Common myeloid progenitor, CD34-positive (primary cell): ENCODE data around the gene MRPS23.
"Not testable (repeated sequence)": the region's sequence is repeated elsewhere in the genome, so short reads cannot be mapped to it uniquely, and the experiment has no call there.

Experiments used
- CTCF ChIA-PET: fragments of 350-600 bp; sonication (Branson Sonifier 250); formaldehyde crosslinking; loops from one replicate; lab custom pipeline; 2021; ENCODE audit warnings: antibody characterized with exemption; lab: Charles Lee
- POLR2A ChIA-PET: fragments of 350-600 bp; sonication (Branson Sonifier 250); formaldehyde crosslinking; loops from one replicate; lab custom pipeline; 2021; ENCODE audit warnings: antibody characterized with exemption; lab: Charles Lee
- DNase-seq, 3 donors: peaks; one replicate each; pipeline versions ENCODE4 v3.0.0 to v3.0.0-alpha.2; 2013
- H3K27ac ChIP-seq, 2 experiments: 1 replicate in 1 of 2; 2 replicates in 1 of 2; pipeline ENCODE4 v1.7.0; 2013; ENCODE audit warnings: inconsistent platforms in 2 of 2, low read length in 2 of 2, mild to moderate bottlenecking in 2 of 2, low read depth in 1 of 2, moderate library complexity in 1 of 2; ENCODE audit not compliant: severe bottlenecking in 2 of 2, insufficient read depth in 1 of 2, poor library complexity in 1 of 2
- H3K27me3 ChIP-seq, 5 experiments: replicated peaks in 2 of 5; 1 replicate in 3 of 5; 2 replicates in 2 of 5; pipeline versions ENCODE4 v1.6.1 to v1.7.0; 2013; ENCODE audit warnings: low read length in 4 of 5, mild to moderate bottlenecking in 2 of 5, moderate library complexity in 2 of 5, inconsistent platforms in 1 of 5; ENCODE audit not compliant: insufficient read depth in 5 of 5, control insufficient read depth in 4 of 5
- H3K36me3 ChIP-seq, 4 experiments: 1 replicate in 2 of 4; 2 replicates in 2 of 4; pipeline versions ENCODE4 v1.6.1 to v1.7.0; 2013; ENCODE audit warnings: low read length in 3 of 4, control low read depth in 1 of 4, mild to moderate bottlenecking in 1 of 4; ENCODE audit not compliant: control insufficient read depth in 4 of 4, insufficient read depth in 4 of 4
- H3K4me1 ChIP-seq, 4 experiments: 1 replicate in 3 of 4; 2 replicates in 1 of 4; pipeline versions ENCODE4 v1.6.1 to v1.7.1; 2013; ENCODE audit warnings: low read length in 3 of 4, mild to moderate bottlenecking in 3 of 4, control low read depth in 1 of 4, inconsistent platforms in 1 of 4, moderate library complexity in 1 of 4; ENCODE audit not compliant: control insufficient read depth in 4 of 4, insufficient read depth in 4 of 4; ENCODE audit errors: control extremely low read depth in 1 of 4
- H3K4me3 ChIP-seq, 7 experiments: 1 replicate in 4 of 7; 2 replicates in 3 of 7; pipeline versions ENCODE4 v1.5.1 to v1.7.0; 2013; ENCODE audit warnings: mild to moderate bottlenecking in 7 of 7, low read length in 6 of 7, moderate library complexity in 6 of 7, inconsistent platforms in 2 of 7, low read depth in 2 of 7, control low read depth in 1 of 7; ENCODE audit not compliant: insufficient read depth in 4 of 7, control insufficient read depth in 1 of 7; ENCODE audit errors: extremely low read depth in 1 of 7
- H3K9me3 ChIP-seq, 5 experiments: 1 replicate in 4 of 5; 2 replicates in 1 of 5; pipeline versions ENCODE4 v1.6.1 to v1.7.1; 2013; ENCODE audit warnings: low read length in 4 of 5, mild to moderate bottlenecking in 2 of 5, inconsistent platforms in 1 of 5, low read depth in 1 of 5, moderate library complexity in 1 of 5; ENCODE audit not compliant: control insufficient read depth in 4 of 5, insufficient read depth in 2 of 5; ENCODE audit errors: control extremely low read depth in 1 of 5
- WGBS: methylation state at CpG from one replicate; pipeline ENCODE4 v1.1.5; 2013; ENCODE audit not compliant: insufficient coverage; 5-methylcytosine and 5-hydroxymethylcytosine counted together

MRPS23 gene

DNA sequence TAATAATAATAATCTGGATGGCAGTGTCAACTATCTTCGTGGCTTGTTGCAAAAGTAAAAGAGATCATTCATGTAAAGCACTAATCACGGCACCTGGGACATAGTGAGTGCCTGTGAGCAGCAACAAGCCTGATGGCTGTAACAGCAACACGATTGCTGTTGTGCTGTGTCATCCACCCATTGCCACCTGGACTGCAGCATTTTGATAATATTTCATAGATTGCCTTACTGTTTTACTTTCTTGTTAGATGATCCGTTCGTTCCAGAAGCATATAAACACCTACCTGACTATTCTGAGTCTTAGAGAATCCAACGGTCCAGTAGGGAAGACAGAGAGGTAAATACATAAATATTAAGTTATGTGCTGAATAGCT, 3.1 kb upstream of the MRPS23 start:
- no peaks in the 10 kb centered on the region for H3K27me3 ChIP-seq
- no peak for DNase-seq
- no peaks in the 10 kb centered on the region for H3K9me3 ChIP-seq
- CTCF ChIA-PET = interaction anchor here (0.9 to 21.3 kb wide), 6 partner anchors 10 to 143 kb away, joined by 3 to 443 read pairs (median 4); partner anchors contain the start of gene VEZF1
- H3K36me3 ChIP-seq = no peaks in the 10 kb centered on the region
- no peak overlapping the region for H3K27ac ChIP-seq
- WGBS = 100% methylated on average over 1 of the region's 6 CpGs
- H3K4me1 ChIP-seq = peaks cover 14 to 62% (median 46%) of the 10 kb centered on the region in 4 experiments
- H3K4me3 ChIP-seq = no peak overlapping the region
- POLR2A ChIA-PET = no interaction called here

DNA sequence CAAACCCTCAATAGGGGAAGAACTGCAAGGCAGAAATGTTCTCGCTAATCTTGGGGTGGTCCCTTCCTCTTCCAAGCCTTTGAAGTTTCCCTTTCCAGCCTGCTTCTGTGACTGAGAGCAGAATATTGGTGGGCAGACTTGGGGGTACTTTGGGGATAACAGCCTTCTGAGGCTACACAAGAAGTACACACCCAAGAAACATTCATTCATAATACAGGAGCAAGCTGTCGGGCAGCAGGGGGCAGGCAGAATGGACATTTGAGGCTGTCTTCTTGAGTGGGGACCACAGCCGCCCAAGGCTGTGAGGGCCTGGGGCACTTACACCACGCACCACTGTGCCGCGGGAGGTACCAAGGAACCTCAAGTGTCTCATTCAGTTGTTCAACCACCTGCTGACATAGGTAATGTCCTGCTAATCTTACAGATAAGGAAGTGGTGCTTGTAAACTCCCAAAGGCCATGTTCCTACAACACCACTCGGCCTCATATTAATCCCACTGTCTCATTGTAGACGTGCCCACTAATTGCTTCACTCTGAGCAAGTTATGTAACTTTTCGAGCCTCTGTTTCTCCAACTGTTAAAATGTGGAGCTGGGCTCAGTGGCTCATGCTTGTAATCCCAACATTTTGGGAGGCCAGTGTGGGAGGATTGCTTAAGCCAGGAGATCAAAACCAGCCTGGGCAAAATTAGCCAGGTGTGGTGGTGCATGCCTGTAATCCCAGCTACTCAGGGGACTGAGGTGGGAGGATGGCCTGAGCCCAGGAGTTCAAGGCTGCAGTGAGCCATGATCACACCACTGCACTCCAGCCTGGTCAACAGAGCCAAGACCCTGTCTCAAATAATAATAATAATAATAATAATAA, 2.5 kb upstream of the MRPS23 start:
- CTCF ChIA-PET = interaction anchor here (0.7 to 21.3 kb wide), 8 partner anchors 9 to 144 kb away, joined by 3 to 443 read pairs (median 4); partner anchors contain the start of gene VEZF1
- Histone ChIP-seq H3K4me1 (peaks cover 14 to 63% (median 46%) of the 10 kb centered on the region in 4 experiments), H3K27me3 (no peaks in the 10 kb centered on the region), H3K36me3 (no peaks in the 10 kb centered on the region), H3K27ac (peak overlapping the region in 1 of 2 experiments; percentile 47), H3K4me3 (peak overlapping the region in 3 of 7 experiments; percentile 4 to 48 (median 28)), H3K9me3 (no peaks in the 10 kb centered on the region)
- WGBS = 90% methylated on average over 9 of the region's 9 CpGs
- no peak for DNase-seq
- POLR2A ChIA-PET = no interaction called here

DNA sequence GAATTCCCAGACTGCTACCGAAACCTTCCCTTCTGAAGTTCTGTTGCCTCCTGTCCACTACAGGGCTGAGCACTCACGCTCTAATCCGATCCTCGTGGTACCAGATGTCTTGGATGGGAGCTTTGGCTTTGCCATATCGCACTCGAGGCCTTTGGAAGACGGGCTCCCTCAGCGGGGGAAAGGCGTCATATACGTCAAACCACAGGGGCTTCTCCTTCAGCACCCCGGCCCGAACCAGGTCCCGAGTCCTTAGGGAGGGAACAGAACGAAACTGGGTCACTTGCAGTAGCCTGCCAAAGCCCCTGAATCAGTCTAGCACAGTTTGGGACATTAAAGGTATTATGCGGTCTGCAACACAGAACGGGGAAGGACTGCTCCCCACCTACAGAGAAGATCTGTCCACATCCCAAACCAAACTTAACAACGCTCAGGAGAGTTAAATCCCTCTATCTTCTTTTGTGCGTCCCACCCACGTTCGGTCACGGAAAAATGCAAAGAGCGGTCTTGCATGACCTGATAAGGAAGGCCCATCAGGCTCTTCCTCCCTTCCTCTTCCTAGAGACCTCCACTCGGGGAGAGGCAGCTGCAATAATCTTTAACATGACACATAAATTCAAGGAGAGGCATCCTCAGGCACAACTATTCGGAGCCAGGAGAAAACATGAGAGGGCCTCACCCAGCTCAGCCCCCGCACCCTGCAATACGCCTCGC, 526 bp downstream of the MRPS23 start:
- DNase-seq = no peak
- 18% methylated on average over 26 of the region's 27 CpGs for WGBS
- POLR2A ChIA-PET = interaction anchor here (1.0 to 1.3 kb wide), 3 partner anchors 20 to 158 kb away, joined by 3 to 4 read pairs (median 3); partner anchors contain the start of genes SRSF1 and VEZF1
- CTCF ChIA-PET = interaction anchor here (1.0 to 21.3 kb wide), 7 partner anchors 12 to 147 kb away, joined by 3 to 443 read pairs (median 9); partner anchors contain the start of gene VEZF1
- Histone ChIP-seq H3K4me1 (peaks cover 14 to 50% (median 35%) of the 10 kb centered on the region in 4 experiments), H3K27me3 (no peaks in the 10 kb centered on the region), H3K36me3 (peaks cover 0 to 9% (median 5%) of the 10 kb centered on the region in 4 experiments), H3K4me3 (peak overlapping the region; percentile 47 to 96 (median 87)), H3K9me3 (no peaks in the 10 kb centered on the region), H3K27ac (peak overlapping the region; percentile 52 to 92)

DNA sequence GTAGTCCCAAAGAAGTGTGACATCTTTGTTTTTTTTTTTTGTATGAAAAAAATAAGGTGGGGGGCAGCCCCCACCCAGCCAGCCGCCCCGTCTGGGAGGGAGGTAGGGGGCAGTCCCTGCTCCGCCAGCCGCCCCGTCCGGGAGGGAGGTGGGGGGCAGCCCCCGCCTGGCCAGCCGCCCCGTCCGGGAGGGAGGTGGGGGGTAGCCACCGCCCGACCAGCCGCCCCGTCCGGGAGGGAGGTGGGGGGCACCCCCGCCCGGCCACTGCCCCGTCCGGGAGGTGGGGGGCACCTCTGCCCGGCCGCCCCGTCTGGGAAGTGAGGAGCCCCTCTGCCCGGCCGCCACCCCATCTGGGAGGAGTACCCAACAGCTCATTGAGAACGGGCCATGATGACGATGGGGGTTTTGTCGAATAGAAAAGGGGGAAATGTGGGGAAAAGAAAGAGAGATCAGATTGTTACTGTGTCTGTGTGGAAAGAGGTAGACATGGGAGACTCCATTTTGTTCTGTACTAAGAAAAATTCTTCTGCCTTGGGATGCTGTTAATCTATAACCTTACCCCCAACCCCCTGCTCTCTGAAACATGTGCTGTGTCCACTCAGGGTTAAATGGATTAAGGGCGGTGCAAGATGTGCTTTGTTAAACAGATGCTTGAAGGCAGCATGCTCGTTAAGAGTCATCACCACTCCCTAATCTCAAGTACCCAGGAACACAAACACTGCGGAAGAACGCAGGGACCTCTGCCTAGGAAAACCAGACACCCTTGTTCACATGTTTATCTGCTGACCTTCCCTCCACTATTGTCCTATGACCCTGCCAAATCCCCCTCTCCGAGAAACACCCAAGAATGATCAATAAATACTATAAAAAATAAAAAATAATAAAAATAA, 3.5 kb downstream of the MRPS23 start:
- H3K27me3 ChIP-seq, DNase-seq, POLR2A ChIA-PET, H3K27ac ChIP-seq, H3K4me3 ChIP-seq, H3K9me3 ChIP-seq: not testable (repeated sequence)
- peaks cover 6 to 23% (median 6%) of the 10 kb centered on the region in 4 experiments for H3K36me3 ChIP-seq
- H3K4me1 ChIP-seq = peaks cover 14 to 29% (median 21%) of the 10 kb centered on the region in 4 experiments
- 93% methylated on average over 3 of the region's 32 CpGs for WGBS
- CTCF ChIA-PET = interaction anchor here (1.3 kb wide), 1 partner anchor 14 kb away, joined by 3 read pairs; no protein-coding TSS in a partner anchor

DNA sequence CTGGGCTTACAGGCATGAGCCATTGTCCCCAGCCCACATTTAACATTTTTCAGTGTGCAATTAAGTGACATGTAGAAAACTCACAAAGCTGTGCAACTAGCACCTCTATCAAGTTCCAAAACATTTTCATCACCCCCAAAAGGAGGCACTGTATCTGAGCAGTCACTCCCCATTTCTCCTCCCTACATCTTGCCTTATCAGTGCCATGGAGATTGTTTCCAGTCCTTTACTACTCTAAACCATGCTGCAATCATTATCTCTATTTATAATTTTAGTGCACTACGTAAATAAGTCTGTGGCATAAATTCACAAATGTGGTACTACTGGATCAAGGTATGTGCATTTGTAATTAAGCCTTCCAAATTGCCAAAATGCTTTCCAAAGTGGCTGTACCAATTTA, 7.6 kb downstream of the MRPS23 start:
- Histone ChIP-seq H3K9me3 (no peaks in the 10 kb centered on the region), H3K27me3 (no peaks in the 10 kb centered on the region), H3K36me3 (peaks cover 11 to 52% (median 28%) of the 10 kb centered on the region in 4 experiments), H3K4me1 (no peaks in the 10 kb centered on the region), H3K27ac (no peak overlapping the region), H3K4me3 (no peak overlapping the region)
- no peak for DNase-seq
- ChIA-PET POLR2A (no interaction called here), CTCF (no interaction called here)
- no CpG with 5 or more reads among the region's 1 CpG for WGBS

DNA sequence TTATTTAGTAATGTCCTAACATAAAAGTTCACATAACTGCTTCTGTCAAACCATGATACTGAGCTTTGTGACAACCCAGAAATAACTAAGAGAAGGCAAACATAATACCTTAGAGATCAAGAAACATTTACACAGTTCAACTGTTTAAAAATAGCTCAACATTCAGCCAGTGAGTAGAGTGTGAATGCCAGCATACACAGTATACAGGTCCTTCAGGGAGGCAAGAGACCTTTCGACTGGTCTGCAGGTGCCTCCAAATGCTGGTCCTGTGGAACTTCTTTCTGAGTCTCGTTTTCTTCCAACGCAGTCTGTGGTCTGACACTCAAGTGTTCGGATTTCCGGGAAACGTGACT, 10.3 kb downstream of the MRPS23 start:
- no peak for DNase-seq
- H3K4me1 ChIP-seq = no peaks in the 10 kb centered on the region
- H3K9me3 ChIP-seq = no peaks in the 10 kb centered on the region
- H3K27ac ChIP-seq = no peak overlapping the region
- H3K27me3 ChIP-seq = no peaks in the 10 kb centered on the region
- no peak overlapping the region for H3K4me3 ChIP-seq
- H3K36me3 ChIP-seq = peaks cover 11 to 45% (median 26%) of the 10 kb centered on the region in 4 experiments
- WGBS = 100% methylated on average over 6 of the region's 6 CpGs
- CTCF ChIA-PET = interaction anchor here (0.9 to 1.3 kb wide), 3 partner anchors 13 to 711 kb away, joined by 3 to 6 read pairs (median 4); no protein-coding TSS in a partner anchor
- POLR2A ChIA-PET = interaction anchor here (0.6 kb wide), 1 partner anchor 15 kb away, joined by 5 read pairs; no protein-coding TSS in a partner anchor
